ENCODE measurements around the gene CARMIL1.

Gene CARMIL1

GRCh38 chr6:25499615-25500235 is 220.6 kb downstream of the CARMIL1 start:
- no peaks in the 10 kb centered on the region for H3K9me3 ChIP-seq (ENCODE audit: severe bottlenecking)
- no peak overlapping the region for H3K4me3 ChIP-seq (ENCODE audit: low read depth, low read length)
- H3K36me3 ChIP-seq = no peaks in the 10 kb centered on the region
- DNase-seq = no peak
- TF ChIP-seq, protein P1, sequence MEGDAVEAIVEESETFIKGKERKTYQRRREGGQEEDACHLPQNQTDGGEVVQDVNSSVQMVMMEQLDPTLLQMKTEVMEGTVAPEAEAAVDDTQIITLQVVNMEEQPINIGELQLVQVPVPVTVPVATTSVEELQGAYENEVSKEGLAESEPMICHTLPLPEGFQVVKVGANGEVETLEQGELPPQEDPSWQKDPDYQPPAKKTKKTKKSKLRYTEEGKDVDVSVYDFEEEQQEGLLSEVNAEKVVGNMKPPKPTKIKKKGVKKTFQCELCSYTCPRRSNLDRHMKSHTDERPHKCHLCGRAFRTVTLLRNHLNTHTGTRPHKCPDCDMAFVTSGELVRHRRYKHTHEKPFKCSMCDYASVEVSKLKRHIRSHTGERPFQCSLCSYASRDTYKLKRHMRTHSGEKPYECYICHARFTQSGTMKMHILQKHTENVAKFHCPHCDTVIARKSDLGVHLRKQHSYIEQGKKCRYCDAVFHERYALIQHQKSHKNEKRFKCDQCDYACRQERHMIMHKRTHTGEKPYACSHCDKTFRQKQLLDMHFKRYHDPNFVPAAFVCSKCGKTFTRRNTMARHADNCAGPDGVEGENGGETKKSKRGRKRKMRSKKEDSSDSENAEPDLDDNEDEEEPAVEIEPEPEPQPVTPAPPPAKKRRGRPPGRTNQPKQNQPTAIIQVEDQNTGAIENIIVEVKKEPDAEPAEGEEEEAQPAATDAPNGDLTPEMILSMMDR (IDR thresholded peaks at IDR 0.05; ENCODE audit: low read depth, low read length) = no peak
- no peak overlapping the region for H3K27ac ChIP-seq
- H3K27me3 ChIP-seq (ENCODE audit: insufficient read depth, low read depth, severe bottlenecking) = no peaks in the 10 kb centered on the region

DNA sequence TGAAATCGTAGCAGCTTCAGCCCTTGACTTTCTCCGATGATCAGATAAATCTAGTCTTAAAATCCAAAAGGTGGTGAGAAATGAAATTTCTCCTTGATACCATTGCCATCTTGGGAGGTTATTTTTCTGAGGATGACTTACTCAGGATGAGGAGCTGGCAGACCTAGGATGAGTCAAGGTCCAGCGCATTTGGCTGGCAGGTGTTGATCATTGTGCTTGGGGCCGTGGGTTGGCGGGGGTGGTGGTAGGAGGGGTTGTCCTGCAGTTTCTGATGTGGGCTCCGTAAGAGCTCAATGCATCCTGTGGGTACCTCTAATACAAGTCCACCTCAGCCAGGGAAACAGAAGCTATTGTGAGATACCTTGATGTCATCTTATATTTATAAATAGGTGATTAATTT is 224.5 kb downstream of the CARMIL1 start:
- Histone ChIP-seq H3K9me3 (ENCODE audit: severe bottlenecking) (no peaks in the 10 kb centered on the region), H3K36me3 (no peaks in the 10 kb centered on the region), H3K4me3 (ENCODE audit: low read depth, low read length) (no peak overlapping the region), H3K27me3 (ENCODE audit: insufficient read depth, low read depth, severe bottlenecking) (no peaks in the 10 kb centered on the region), H3K27ac (no peak overlapping the region)
- DNase-seq = peak; percentile 67
- TF ChIP-seq, protein P1 (IDR thresholded peaks at IDR 0.05; ENCODE audit: low read depth, low read length) = no peak

DNA sequence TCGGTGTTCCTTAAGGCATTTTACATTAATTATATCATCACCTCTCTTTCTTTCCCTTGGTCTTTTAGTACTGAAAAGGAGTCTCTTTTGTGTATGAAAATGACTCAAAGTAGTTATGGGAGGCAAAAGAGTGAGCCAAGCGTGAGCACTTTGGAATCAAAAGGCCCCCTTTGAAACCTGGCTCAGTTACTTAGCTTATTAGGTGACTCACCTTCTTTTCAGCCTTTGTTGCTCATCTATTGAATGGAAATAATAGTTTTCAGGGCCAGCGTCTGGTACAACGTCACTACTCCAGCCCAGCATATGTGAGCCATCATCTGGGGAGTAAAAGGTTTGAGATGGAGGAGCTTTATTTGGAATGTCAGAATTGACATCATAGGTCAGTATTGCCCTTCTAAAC is 225.5 kb downstream of the CARMIL1 start:
- TF ChIP-seq, protein P1 (IDR thresholded peaks at IDR 0.05; ENCODE audit: low read depth, low read length) = no peak
- Histone ChIP-seq H3K27me3 (ENCODE audit: insufficient read depth, low read depth, severe bottlenecking) (no peaks in the 10 kb centered on the region), H3K27ac (no peak overlapping the region), H3K4me3 (ENCODE audit: low read depth, low read length) (no peak overlapping the region), H3K36me3 (no peaks in the 10 kb centered on the region), H3K9me3 (ENCODE audit: severe bottlenecking) (no peaks in the 10 kb centered on the region)
- no peak for DNase-seq

DNA sequence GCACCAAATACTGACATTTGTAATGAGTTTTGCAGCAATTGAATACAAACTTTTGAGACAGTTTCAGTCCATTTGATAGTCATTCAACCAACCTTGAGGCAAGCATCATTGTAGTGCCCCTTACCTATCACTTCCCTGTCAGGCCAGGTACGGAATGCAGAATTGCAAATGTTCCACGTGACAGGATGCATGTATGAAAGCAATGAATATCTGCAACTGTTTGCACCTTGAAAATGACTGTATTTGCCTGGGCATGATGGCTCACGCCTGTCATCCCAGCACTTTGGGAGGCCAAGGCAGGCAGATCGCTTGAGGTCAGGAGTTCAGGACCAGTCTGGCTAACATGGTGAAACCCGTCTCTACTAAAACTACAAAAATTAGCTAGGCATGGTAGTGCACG is 226.8 kb downstream of the CARMIL1 start:
- Histone ChIP-seq H3K9me3 (ENCODE audit: severe bottlenecking) (no peaks in the 10 kb centered on the region), H3K27me3 (ENCODE audit: insufficient read depth, low read depth, severe bottlenecking) (no peaks in the 10 kb centered on the region), H3K4me3 (ENCODE audit: low read depth, low read length) (no peak overlapping the region), H3K36me3 (no peaks in the 10 kb centered on the region), H3K27ac (no peak overlapping the region)
- TF ChIP-seq, protein P1 (IDR thresholded peaks at IDR 0.05; ENCODE audit: low read depth, low read length) = no peak
- DNase-seq = no peak

GRCh38 chr6:25508051-25508450 is 228.9 kb downstream of the CARMIL1 start:
- H3K4me3 ChIP-seq (ENCODE audit: low read depth, low read length) = no peak overlapping the region
- no peaks in the 10 kb centered on the region for H3K9me3 ChIP-seq (ENCODE audit: severe bottlenecking)
- no peak overlapping the region for H3K27ac ChIP-seq
- no peaks in the 10 kb centered on the region for H3K27me3 ChIP-seq (ENCODE audit: insufficient read depth, low read depth, severe bottlenecking)
- no peak for DNase-seq
- no peaks in the 10 kb centered on the region for H3K36me3 ChIP-seq
- TF ChIP-seq, protein P1 (IDR thresholded peaks at IDR 0.05; ENCODE audit: low read depth, low read length) = no peak

- TF ChIP-seq, protein P1 (IDR thresholded peaks at IDR 0.05; ENCODE audit: low read depth, low read length) = no peak
- Histone ChIP-seq H3K9me3 (ENCODE audit: severe bottlenecking) (no peaks in the 10 kb centered on the region), H3K4me3 (ENCODE audit: low read depth, low read length) (no peak overlapping the region), H3K27me3 (ENCODE audit: insufficient read depth, low read depth, severe bottlenecking) (no peaks in the 10 kb centered on the region), H3K27ac (no peak overlapping the region), H3K36me3 (no peaks in the 10 kb centered on the region)
- no peak for DNase-seq
These were observed 232.2 kb downstream of the CARMIL1 start for GRCh38 chr6:25511376-25511775.
